KMS-11 (cell line): ENCODE measurements around the gene MRPS35.
A peak's percentile ranks its signal among the peaks of the same experiment; 100 is the strongest.
"Not testable (repeated sequence)": the region's sequence is repeated elsewhere in the genome, so short reads cannot be mapped to it uniquely, and the experiment has no call there.

Source experiments
- H2AFZ ChIP-seq: fragments of 200-600 bp; sonication (generic); 2 replicates; pipeline ENCODE4 v1.6.1; 2016; ENCODE audit warnings: antibody characterized with exemption, mixed run types, low read depth
- H3K27ac ChIP-seq: fragments of 200-600 bp; sonication (generic); 2 replicates; pipeline ENCODE4 v1.6.1; 2016; ENCODE audit warnings: mild to moderate bottlenecking, mixed run types
- H3K27me3 ChIP-seq: fragments of 200-600 bp; sonication (generic); 2 replicates; pipeline ENCODE4 v1.6.1; 2017; ENCODE audit warnings: mild to moderate bottlenecking, low read depth, mixed run types, moderate library complexity; ENCODE audit not compliant: insufficient read depth
- H3K36me3 ChIP-seq: fragments of 200-600 bp; sonication (generic); 2 replicates; pipeline ENCODE4 v1.6.1; 2017; ENCODE audit warnings: mild to moderate bottlenecking, mixed run types; ENCODE audit not compliant: insufficient read depth
- H3K4me1 ChIP-seq: fragments of 200-600 bp; sonication (generic); 2 replicates; pipeline ENCODE4 v1.6.1; 2016; ENCODE audit warnings: mild to moderate bottlenecking, low read depth, mixed run types; ENCODE audit not compliant: poor library complexity, severe bottlenecking
- H3K4me2 ChIP-seq: fragments of 200-600 bp; sonication (generic); 2 replicates; pipeline ENCODE4 v1.7.0; 2016; ENCODE audit warnings: mild to moderate bottlenecking, mixed run types
- H3K4me3 ChIP-seq: fragments of 200-600 bp; sonication (generic); IDR thresholded peaks from 2 replicates; pipeline ENCODE4 v1.6.1; 2017; ENCODE audit warnings: low read depth, low read length, mixed read lengths; ENCODE audit not compliant: insufficient read depth
- H3K79me2 ChIP-seq: fragments of 200-600 bp; sonication (generic); 2 replicates; pipeline ENCODE4 v1.6.1; 2016; ENCODE audit warnings: low read depth, mixed run types; ENCODE audit not compliant: insufficient read depth
- H3K9ac ChIP-seq: fragments of 200-600 bp; sonication (generic); 2 replicates; pipeline ENCODE4 v1.6.1; 2016; ENCODE audit warnings: mild to moderate bottlenecking, mixed run types
- H4K20me1 ChIP-seq: fragments of 200-600 bp; sonication (generic); 2 replicates; pipeline ENCODE4 v1.6.1; 2016; ENCODE audit warnings: mild to moderate bottlenecking, mixed run types; ENCODE audit not compliant: insufficient read depth
- CTCF ChIP-seq: fragments of 200-600 bp; sonication (generic); conservative IDR thresholded peaks from 2 replicates; pipeline ENCODE4 v1.6.1; 2017; ENCODE audit warnings: low read depth, mild to moderate bottlenecking, antibody characterized with exemption, low read length, moderate library complexity, mixed read lengths

MRPS35 gene

GRCh38 chr12:27733052-27733656 is 22.5 kb downstream of the MRPS35 start:
- Histone ChIP-seq H3K27me3 (no peaks in the 10 kb centered on the region), H3K27ac (no peak overlapping the region), H4K20me1 (no peaks in the 10 kb centered on the region), H3K4me2 (no peak overlapping the region), H3K9ac (no peak overlapping the region), H3K79me2 (no peaks in the 10 kb centered on the region; the same call in 1 of the 2 replicates), H3K36me3 (no peaks in the 10 kb centered on the region; the same call in 1 of the 2 replicates), H3K4me3 (no peak overlapping the region), H3K4me1 (peaks cover 11% of the 10 kb centered on the region), H2AFZ (no peak overlapping the region)
- peak; percentile 88 for TF ChIP-seq CTCF

- Histone ChIP-seq H3K4me3 (no peak overlapping the region), H4K20me1 (no peaks in the 10 kb centered on the region), H3K79me2 (no peaks in the 10 kb centered on the region; the same call in 1 of the 2 replicates), H3K36me3 (no peaks in the 10 kb centered on the region; the same call in 1 of the 2 replicates), H3K4me1 (peaks cover 18% of the 10 kb centered on the region), H3K4me2 (no peak overlapping the region), H3K9ac (no peak overlapping the region), H2AFZ (no peak overlapping the region), H3K27ac (no peak overlapping the region), H3K27me3 (no peaks in the 10 kb centered on the region)
- TF ChIP-seq CTCF = no peak
Measured at GRCh38 chr12:27733791-27734190, 23.2 kb downstream of the MRPS35 start.

DNA sequence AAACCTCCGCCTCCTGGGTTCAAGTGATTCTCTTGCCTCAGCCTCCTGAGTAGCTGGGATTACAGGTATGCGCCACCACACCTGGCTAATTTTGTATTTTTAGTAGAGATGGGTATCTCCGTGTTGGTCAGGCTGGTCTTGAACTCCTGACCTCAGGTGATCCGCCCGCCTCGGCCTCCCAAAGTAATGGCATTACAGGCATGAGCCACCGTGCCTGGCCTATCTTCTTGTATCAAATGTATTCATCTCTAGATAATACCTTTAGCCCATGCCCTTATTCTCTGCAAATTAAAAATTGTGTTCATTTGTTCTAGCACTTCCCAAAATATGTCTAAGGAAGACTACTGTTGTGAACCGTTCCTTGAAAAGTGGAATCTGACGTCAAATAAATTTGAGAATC is 23.7 kb downstream of the MRPS35 start:
- not testable (repeated sequence) for H3K27me3 ChIP-seq, H4K20me1 ChIP-seq, H3K27ac ChIP-seq, H3K36me3 ChIP-seq, H2AFZ ChIP-seq, H3K9ac ChIP-seq, H3K4me3 ChIP-seq, H3K4me2 ChIP-seq, H3K79me2 ChIP-seq
- peaks cover 23% of the 10 kb centered on the region for H3K4me1 ChIP-seq

DNA sequence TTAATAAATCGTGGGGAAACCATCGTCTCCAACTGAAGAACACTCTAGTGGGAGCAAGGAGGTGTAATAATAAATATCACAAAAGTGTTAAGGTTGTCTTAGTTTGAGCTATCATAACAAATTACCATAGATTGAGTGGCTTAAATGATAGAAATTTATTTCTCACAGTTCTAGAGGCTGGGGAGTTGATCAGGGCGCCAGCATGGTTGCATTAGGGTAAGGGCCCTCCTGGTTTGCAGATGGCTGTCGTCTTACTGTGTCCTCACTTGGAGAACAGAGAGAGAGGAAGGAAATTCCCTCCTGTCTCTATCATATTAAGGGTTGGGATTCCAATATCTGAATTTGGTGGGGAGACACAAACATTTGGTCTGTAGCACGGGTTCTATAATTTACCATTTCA is 33.0 kb downstream of the MRPS35 start:
- H3K27ac ChIP-seq = no peak overlapping the region
- no peak overlapping the region for H3K4me2 ChIP-seq
- H3K27me3 ChIP-seq = no peaks in the 10 kb centered on the region
- H3K4me1 ChIP-seq = peaks cover 9% of the 10 kb centered on the region
- H3K79me2 ChIP-seq = no peaks in the 10 kb centered on the region
- H3K4me3 ChIP-seq = no peak overlapping the region
- no peaks in the 10 kb centered on the region; the same call in 1 of the 2 replicates for H3K36me3 ChIP-seq
- no peak for TF ChIP-seq CTCF
- H4K20me1 ChIP-seq = no peaks in the 10 kb centered on the region
- no peak overlapping the region for H2AFZ ChIP-seq
- H3K9ac ChIP-seq = no peak overlapping the region

DNA sequence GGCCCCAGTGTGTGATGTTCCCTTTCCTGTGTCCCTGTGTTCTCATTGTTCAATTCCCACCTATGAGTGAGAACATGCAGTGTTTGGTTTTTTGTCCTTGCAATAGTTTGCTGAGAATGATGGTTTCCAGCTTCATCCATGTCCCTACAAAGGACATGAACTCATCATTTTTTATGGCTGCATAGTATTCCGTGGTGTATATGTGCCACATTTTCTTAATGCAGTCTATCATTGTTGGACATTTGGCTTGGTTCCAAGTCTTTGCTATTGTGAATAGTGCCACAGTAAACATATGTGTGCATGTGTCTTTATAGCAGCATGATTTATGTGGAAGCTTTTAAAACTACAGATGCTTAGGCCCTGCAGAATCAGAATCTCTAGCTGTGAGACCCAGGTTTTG is 35.1 kb downstream of the MRPS35 start:
- not testable (repeated sequence) for H3K4me1 ChIP-seq, H3K36me3 ChIP-seq, H3K27me3 ChIP-seq, H3K4me3 ChIP-seq, H4K20me1 ChIP-seq, H3K27ac ChIP-seq, H3K79me2 ChIP-seq, H3K9ac ChIP-seq, H2AFZ ChIP-seq, H3K4me2 ChIP-seq
